HCT116 (cell line): Measurements from ENCODE around the gene NT5DC2. TPM values are rescaled to one million over a fixed set of nuclear protein-coding genes. Genes with fewer than 3 reads are reported as not detected.

Experiments used
- ATAC-seq: fragments of 200-7000 bp; cut with Tn5 transposase; 2 replicates; pipeline ENCODE4 v1.9.1; 2020; ENCODE audit warnings: mild to moderate bottlenecking, moderate library complexity
- BruUV-seq: library from RNA; stranded (reverse); fragments of 400-500 nt; replicated peaks from 2 replicates; lab custom pipeline; 2021; lab: Mats Ljungman, UMichigan
- CTCF ChIA-PET: fragments of 300-600 bp; sonication (Branson Sonifier 250); formaldehyde crosslinking; loops from one replicate; lab custom pipeline; 2021; ENCODE audit warnings: antibody characterized with exemption; lab: Charles Lee
- POLR2A ChIA-PET: fragments of 300-600, 350-600 bp; sonication (Branson Sonifier 250); formaldehyde crosslinking; loops from one replicate; lab custom pipeline; 2021; ENCODE audit warnings: antibody characterized with exemption; lab: Charles Lee
- RAD21 ChIA-PET, 2 experiments: fragments of 300-600 bp; sonication (Branson Sonifier 250); formaldehyde crosslinking; loops; one replicate each; lab custom pipeline; 2023; ENCODE audit warnings: low total read pairs in 2 of 2; ENCODE audit not compliant: uncharacterized antibody in 2 of 2, unreplicated experiment in 2 of 2, low non-redundant PET in 1 of 2; lab: Charles Lee
- DNase-seq: peaks from one replicate; pipeline ENCODE4 v3.0.0-alpha.2; 2010; ENCODE audit warnings: low read depth, low spot score
- H2AFZ ChIP-seq: fragments of 200-600 bp; shearing (Covaris generic), sonication (generic); 2 replicates; pipeline ENCODE4 v1.6.1; 2017; ENCODE audit warnings: low read depth, mixed run types, mixed read lengths, antibody characterized with exemption, low read length; ENCODE audit not compliant: poor library complexity, severe bottlenecking
- H3K27ac ChIP-seq: 2 replicates; pipeline ENCODE4 v1.5.1; 2012; ENCODE audit warnings: low read depth, low read length
- H3K27me3 ChIP-seq: fragments of 200-600 bp; sonication (generic); 2 replicates; pipeline ENCODE4 v1.6.1; 2016; ENCODE audit warnings: mixed run types, low read length, mixed read lengths; ENCODE audit not compliant: insufficient read depth
- H3K36me3 ChIP-seq, 2 experiments: fragments of 200-500 bp in 1 of 2; fragments of 200-600 bp in 1 of 2; sonication (Bioruptor generic) in 1 of 2; sonication (generic) in 1 of 2; 2 replicates each; pipeline versions ENCODE4 v1.5.1 to v1.6.1; 2014 to 2016; ENCODE audit warnings: low read length in 2 of 2, inconsistent platforms in 1 of 2, mixed read lengths in 1 of 2, mixed run types in 1 of 2; ENCODE audit not compliant: insufficient read depth in 2 of 2, control insufficient read depth in 1 of 2
- H3K4me1 ChIP-seq, 2 experiments: fragments of 200-600 bp in 1 of 2; sonication (generic) in 1 of 2; 2 replicates each; pipeline versions ENCODE4 v1.5.1 to v1.6.1; 2012 to 2017; ENCODE audit warnings: low read length in 2 of 2, inconsistent platforms in 1 of 2, mild to moderate bottlenecking in 1 of 2, mixed read lengths in 1 of 2, mixed run types in 1 of 2, moderate library complexity in 1 of 2; ENCODE audit not compliant: insufficient read depth in 2 of 2, control insufficient read depth in 1 of 2
- H3K4me2 ChIP-seq: fragments of 200-600 bp; sonication (generic); 2 replicates; pipeline ENCODE4 v1.6.1; 2017; ENCODE audit warnings: mixed run types, low read length, mixed read lengths
- H3K4me3 ChIP-seq, 2 experiments: fragments of 200-600 bp in 1 of 2; sonication (generic) in 1 of 2; replicated peaks in 1 of 2; 2 replicates each; pipeline ENCODE4 v1.5.1; 2011 to 2016; ENCODE audit warnings: low read length in 2 of 2, control low read depth in 1 of 2, low read depth in 1 of 2, mild to moderate bottlenecking in 1 of 2, mixed read lengths in 1 of 2, mixed run types in 1 of 2
- H3K79me2 ChIP-seq: fragments of 200-600 bp; sonication (generic); 2 replicates; pipeline ENCODE4 v1.6.1; 2017; ENCODE audit warnings: mild to moderate bottlenecking, mixed run types, low read length, moderate library complexity, mixed read lengths; ENCODE audit not compliant: insufficient read depth
- H3K9ac ChIP-seq: fragments of 200-600 bp; sonication (generic); 2 replicates; pipeline ENCODE4 v1.6.1; 2016; ENCODE audit warnings: low read length, mixed read lengths
- H3K9me2 ChIP-seq: fragments of 200-600 bp; sonication (generic), shearing (Covaris generic); 2 replicates; pipeline ENCODE4 v1.6.1; 2017; ENCODE audit warnings: mixed run types, mild to moderate bottlenecking, moderate library complexity; ENCODE audit not compliant: insufficient read depth
- H3K9me3 ChIP-seq, 2 experiments: fragments of 200-500 bp in 1 of 2; fragments of 200-600 bp in 1 of 2; sonication (Bioruptor generic) in 1 of 2; sonication (generic) in 1 of 2; 2 replicates each; pipeline ENCODE4 v1.6.1; 2014 to 2017; ENCODE audit warnings: low read length in 2 of 2, mixed read lengths in 2 of 2, inconsistent platforms in 1 of 2, low read depth in 1 of 2, mild to moderate bottlenecking in 1 of 2, mixed run types in 1 of 2, moderate library complexity in 1 of 2; ENCODE audit not compliant: control insufficient read depth in 1 of 2, insufficient read depth in 1 of 2
- H4K20me1 ChIP-seq: fragments of 200-600 bp; sonication (generic), shearing (Covaris generic); 2 replicates; pipeline ENCODE4 v1.6.1; 2017; ENCODE audit warnings: mixed run types, mild to moderate bottlenecking, moderate library complexity; ENCODE audit not compliant: insufficient read depth
- SIN3A ChIP-seq: IDR thresholded peaks from 2 replicates; pipeline ENCODE4 v1.6.1; 2012; ENCODE audit warnings: low read depth
- SRF ChIP-seq: IDR thresholded peaks from 2 replicates; pipeline ENCODE4 v1.6.1; 2012; ENCODE audit warnings: low read depth
- intact Hi-C: fragments of 100-400 bp; cut with micrococcal nuclease; formaldehyde crosslinking; loops from 2 replicates; pipeline ENCODE4 v1.10.0; 2022
- total RNA-seq: library from RNA; stranded (reverse); gene quantifications from one replicate; pipeline ENCODE4 v1.2.1, GENCODE V29; 2021; ENCODE audit not compliant: unreplicated experiment
- TF ChIP-seq, protein P1 (sequence below): IDR thresholded peaks from 2 replicates; pipeline ENCODE4 v1.6.1; 2012; ENCODE audit warnings: low read depth

The NT5DC2 gene
- total RNA-seq, 1 experiment from 2014 or later: 125 TPM

DNA sequence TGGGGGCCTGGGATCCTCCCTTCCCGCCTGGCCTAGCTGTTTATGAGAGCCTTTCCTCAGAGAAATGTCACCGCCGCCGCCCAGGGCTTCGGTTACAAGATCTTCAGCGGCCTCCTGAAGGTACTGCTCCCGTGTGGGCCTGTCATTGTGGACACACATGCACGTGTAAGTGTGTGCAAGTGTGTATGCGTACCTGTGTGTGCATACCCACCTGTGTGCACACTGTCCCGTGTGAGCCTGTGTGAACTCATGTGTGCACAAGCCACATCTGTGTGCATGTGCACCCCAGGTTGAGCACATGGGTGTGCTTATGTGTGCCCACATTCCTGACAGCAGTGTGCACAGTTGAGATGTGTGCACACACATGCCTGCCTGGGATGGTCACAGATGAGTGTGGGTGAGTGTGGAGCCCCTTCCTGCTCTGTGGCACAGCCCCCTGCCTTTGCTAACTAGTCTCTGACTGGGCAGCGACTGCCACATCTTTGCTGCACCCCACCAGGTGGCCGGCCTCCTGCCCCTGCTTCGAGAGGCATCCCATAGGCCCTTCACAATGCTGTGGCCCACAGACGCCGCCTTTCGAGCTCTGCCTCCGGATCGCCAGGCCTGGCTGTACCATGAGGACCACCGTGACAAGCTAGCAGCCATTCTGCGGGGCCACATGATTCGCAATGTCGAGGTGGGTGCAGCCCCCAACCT lies 14.1 kb downstream of the NT5DC2 start:
- Histone ChIP-seq H3K79me2 (no peaks in the 10 kb centered on the region), H3K36me3 (no peaks in the 10 kb centered on the region), H3K4me2 (no peak overlapping the region), H3K4me3 (no peak overlapping the region), H3K27me3 (no peaks in the 10 kb centered on the region), H3K9ac (no peak overlapping the region), H3K9me3 (no peaks in the 10 kb centered on the region), H4K20me1 (no peaks in the 10 kb centered on the region), H3K27ac (no peak overlapping the region), H3K9me2 (no peaks in the 10 kb centered on the region), H2AFZ (no peak overlapping the region), H3K4me1 (peaks cover 0 to 3% of the 10 kb centered on the region in 2 experiments; a peak in 1 of 4 replicates)
- ATAC-seq: no peak
- intact Hi-C loops: no loop called here
- BruUV-seq: no TSS peak
- no peak for DNase-seq
- POLR2A ChIA-PET: no interaction called here
- RAD21 ChIA-PET: no interaction called here
- no peak for TF ChIP-seq SRF
- TF ChIP-seq SIN3A: no peak
- TF ChIP-seq, protein P1, sequence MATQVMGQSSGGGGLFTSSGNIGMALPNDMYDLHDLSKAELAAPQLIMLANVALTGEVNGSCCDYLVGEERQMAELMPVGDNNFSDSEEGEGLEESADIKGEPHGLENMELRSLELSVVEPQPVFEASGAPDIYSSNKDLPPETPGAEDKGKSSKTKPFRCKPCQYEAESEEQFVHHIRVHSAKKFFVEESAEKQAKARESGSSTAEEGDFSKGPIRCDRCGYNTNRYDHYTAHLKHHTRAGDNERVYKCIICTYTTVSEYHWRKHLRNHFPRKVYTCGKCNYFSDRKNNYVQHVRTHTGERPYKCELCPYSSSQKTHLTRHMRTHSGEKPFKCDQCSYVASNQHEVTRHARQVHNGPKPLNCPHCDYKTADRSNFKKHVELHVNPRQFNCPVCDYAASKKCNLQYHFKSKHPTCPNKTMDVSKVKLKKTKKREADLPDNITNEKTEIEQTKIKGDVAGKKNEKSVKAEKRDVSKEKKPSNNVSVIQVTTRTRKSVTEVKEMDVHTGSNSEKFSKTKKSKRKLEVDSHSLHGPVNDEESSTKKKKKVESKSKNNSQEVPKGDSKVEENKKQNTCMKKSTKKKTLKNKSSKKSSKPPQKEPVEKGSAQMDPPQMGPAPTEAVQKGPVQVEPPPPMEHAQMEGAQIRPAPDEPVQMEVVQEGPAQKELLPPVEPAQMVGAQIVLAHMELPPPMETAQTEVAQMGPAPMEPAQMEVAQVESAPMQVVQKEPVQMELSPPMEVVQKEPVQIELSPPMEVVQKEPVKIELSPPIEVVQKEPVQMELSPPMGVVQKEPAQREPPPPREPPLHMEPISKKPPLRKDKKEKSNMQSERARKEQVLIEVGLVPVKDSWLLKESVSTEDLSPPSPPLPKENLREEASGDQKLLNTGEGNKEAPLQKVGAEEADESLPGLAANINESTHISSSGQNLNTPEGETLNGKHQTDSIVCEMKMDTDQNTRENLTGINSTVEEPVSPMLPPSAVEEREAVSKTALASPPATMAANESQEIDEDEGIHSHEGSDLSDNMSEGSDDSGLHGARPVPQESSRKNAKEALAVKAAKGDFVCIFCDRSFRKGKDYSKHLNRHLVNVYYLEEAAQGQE: no peak
- CTCF ChIA-PET: no interaction called here
